Stimulated activated naive CD4-positive, alpha-beta T cell (primary cell): ENCODE results near the gene STX3.
A peak's percentile ranks its signal among the peaks of the same experiment; 100 is the strongest.

Experiments used
- DNase-seq, 6 experiments: peaks; one replicate each; lab custom pipeline; 2025; lab: John Stamatoyannopoulos, UW

The STX3 gene

GRCh38 chr11:59754859-59755700, at the start of gene STX3:
TSS of gene STX3 (plus strand) at chr11:59755376. CDS start at chr11:59755606, 230 bp downstream.
- peak; percentile 50 to 68 (median 64) for DNase-seq

GRCh38 chr11:59706518-59707285, 48.5 kb upstream of the STX3 start:
- DNase-seq, result no peak

GRCh38 chr11:59707371-59707770, 47.8 kb upstream of the STX3 start:
- DNase-seq, result no peak

- no peak for DNase-seq
These were observed 46.6 kb upstream of the STX3 start for GRCh38 chr11:59708537-59708936.

- no peak for DNase-seq
These were observed 44.9 kb upstream of the STX3 start for GRCh38 chr11:59710136-59710847.

- no peak for DNase-seq
These were observed 41.4 kb upstream of the STX3 start, which contains the start of gene OR10V1 for GRCh38 chr11:59713745-59714144. TSS of gene OR10V1 (minus strand) at chr11:59713845. CDS start at chr11:59713845, 0 bp downstream.

- DNase-seq, result no peak
These were observed 39.1 kb upstream of the STX3 start for GRCh38 chr11:59716051-59716450.

GRCh38 chr11:59719556-59719955, 35.6 kb upstream of the STX3 start:
- DNase-seq, result no peak

GRCh38 chr11:59724066-59724465, 31.1 kb upstream of the STX3 start:
- DNase-seq, result no peak

GRCh38 chr11:59727426-59727825, 27.8 kb upstream of the STX3 start:
- no peak for DNase-seq

GRCh38 chr11:59728154-59728553, 27.0 kb upstream of the STX3 start:
- DNase-seq, result no peak

GRCh38 chr11:59728913-59729312, 26.3 kb upstream of the STX3 start:
- DNase-seq, result no peak

GRCh38 chr11:59729834-59730233, 25.3 kb upstream of the STX3 start:
- no peak for DNase-seq

- no peak for DNase-seq
These were observed 24.1 kb upstream of the STX3 start for GRCh38 chr11:59730896-59731565.

GRCh38 chr11:59746111-59746510, 9.1 kb upstream of the STX3 start:
- no peak for DNase-seq

- peak; percentile 47 to 86 (median 76) for DNase-seq
These were observed 1.3 kb upstream of the STX3 start for GRCh38 chr11:59753650-59754493.

GRCh38 chr11:59754494-59754858, 700 bp upstream of the STX3 start:
- DNase-seq, result peak in 4 of 6 experiments; percentile 31 to 73 (median 46)

- DNase-seq, result peak in 4 of 6 experiments; percentile 25 to 57 (median 34)
These were observed 753 bp downstream of the STX3 start for GRCh38 chr11:59755701-59756557.

- no peak for DNase-seq
These were observed 1.3 kb downstream of the STX3 start for GRCh38 chr11:59756558-59756840.

- DNase-seq, result no peak
These were observed 1.7 kb downstream of the STX3 start for GRCh38 chr11:59756845-59757244.
